GM18951 (cell line): ENCODE data around the gene SULT4A1.

Source experiments
- POLR2A ChIP-seq: IDR thresholded peaks from 4 replicates; pipeline ENCODE4 v1.6.1; 2011; ENCODE audit warnings: mild to moderate bottlenecking; ENCODE audit not compliant: insufficient read length, insufficient read depth; ENCODE audit errors: extremely low read depth
- in situ Hi-C: fragments of 300-500 bp; cut with MboI; formaldehyde crosslinking; loops from one replicate; pipeline ENCODE4 v1.12.0; 2022; ENCODE audit warnings: low sequenced_read_pairs, mixed read lengths, inconsistent platforms; ENCODE audit not compliant: unreplicated experiment

The SULT4A1 gene

GRCh38 chr22:43798492-43798891 lies 63.8 kb downstream of the SULT4A1 start:
- TF ChIP-seq POLR2A = no peak
- in situ Hi-C loops = no loop called here

- no peak for TF ChIP-seq POLR2A
- in situ Hi-C loops = no loop called here
Measured at GRCh38 chr22:43796567-43796966, 65.7 kb downstream of the SULT4A1 start.

DNA sequence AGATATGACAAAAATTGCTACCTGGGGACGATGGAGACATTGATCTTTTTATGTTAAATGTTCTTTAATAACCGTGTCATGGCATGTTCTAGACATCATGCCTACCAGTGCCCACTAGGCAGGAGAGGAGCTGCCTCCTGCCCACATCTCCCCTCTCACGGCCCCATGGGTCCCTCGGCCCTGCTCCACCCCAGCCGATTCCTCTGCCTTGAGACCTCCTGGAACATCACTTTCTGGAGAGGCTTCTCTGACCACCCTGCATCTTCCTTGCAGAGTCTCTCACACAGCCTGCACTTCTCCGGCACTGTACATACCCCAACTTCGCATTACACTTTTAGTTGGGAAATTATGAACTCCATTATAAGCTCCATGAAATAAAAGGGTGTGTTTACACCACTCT lies 67.0 kb downstream of the SULT4A1 start:
- in situ Hi-C loops = no loop called here
- TF ChIP-seq POLR2A = no peak

- no peak for TF ChIP-seq POLR2A
- in situ Hi-C loops = no loop called here
Measured at GRCh38 chr22:43792905-43793304, 69.4 kb downstream of the SULT4A1 start.

- in situ Hi-C loops = no loop called here
- TF ChIP-seq POLR2A = no peak
Measured at GRCh38 chr22:43789452-43789851, 72.9 kb downstream of the SULT4A1 start.

GRCh38 chr22:43783777-43784176 lies 78.5 kb downstream of the SULT4A1 start:
- in situ Hi-C loops = no loop called here

DNA sequence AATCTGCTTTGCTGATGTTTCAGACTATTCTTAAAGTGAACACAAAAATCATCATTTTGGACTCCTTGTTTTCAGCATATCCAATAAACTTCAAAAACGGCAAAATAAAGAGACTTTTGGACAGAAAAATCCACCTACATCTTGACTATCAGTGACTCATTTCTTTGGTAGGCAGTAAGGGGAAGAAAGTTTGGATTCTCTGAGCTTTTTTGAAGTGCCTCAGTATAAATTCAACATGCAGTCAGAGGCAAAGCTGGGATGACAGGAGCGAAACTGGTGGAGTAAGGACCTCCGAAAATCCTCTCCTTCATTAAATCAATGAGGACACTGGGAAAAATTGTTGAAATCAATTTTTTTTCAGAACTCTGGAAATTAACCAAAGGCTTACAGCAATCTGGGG lies 79.9 kb downstream of the SULT4A1 start:
- in situ Hi-C loops = no loop called here
- TF ChIP-seq POLR2A = no peak

More at GRCh38 chr22:43783777-43784176, 78.5 kb downstream of the SULT4A1 start:
- TF ChIP-seq POLR2A = no peak

GRCh38 chr22:43777286-43777685 lies 85.0 kb downstream of the SULT4A1 start:
- no peak for TF ChIP-seq POLR2A
- in situ Hi-C loops = no loop called here

GRCh38 chr22:43776081-43776670 lies 86.1 kb downstream of the SULT4A1 start:
- TF ChIP-seq POLR2A = no peak
- in situ Hi-C loops = no loop called here
